Sciatic nerve (tissue), 2 donors: ENCODE results near the gene DCAKD. TPM values are rescaled to one million over a fixed set of nuclear protein-coding genes. Genes with fewer than 3 reads are reported as not detected.
A peak's percentile ranks its signal among the peaks of the same experiment; 100 is the strongest.

ENCODE experiments used
- ATAC-seq: fragments of 200-7000 bp; cut with Tn5 transposase; one replicate; pipeline ENCODE4 v1.9.1; 2020; ENCODE audit warnings: mild to moderate bottlenecking, moderate library complexity
- DNase-seq: peaks from one replicate; pipeline ENCODE4 v3.0.0-alpha.2; 2020; ENCODE audit warnings: low spot score
- intact Hi-C: fragments of 100-400 bp; cut with DNase I; formaldehyde crosslinking; loops from one replicate; pipeline ENCODE4 v1.14.2; 2022
- total RNA-seq: library from RNA; stranded (reverse); fragmentation: NEBNext Ultra II Directional; extraction: Animal tissue kit (Norgen Biotek cat#: 25700); gene quantifications from one replicate; pipeline ENCODE4 v1.2.1, GENCODE V29; 2021
- donor health status: DM: no; HTN: no; CAD: no.
- donor health status: DM: no; HTN: no; CAD: no.

DCAKD gene, protein sequence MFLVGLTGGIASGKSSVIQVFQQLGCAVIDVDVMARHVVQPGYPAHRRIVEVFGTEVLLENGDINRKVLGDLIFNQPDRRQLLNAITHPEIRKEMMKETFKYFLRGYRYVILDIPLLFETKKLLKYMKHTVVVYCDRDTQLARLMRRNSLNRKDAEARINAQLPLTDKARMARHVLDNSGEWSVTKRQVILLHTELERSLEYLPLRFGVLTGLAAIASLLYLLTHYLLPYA
- 40.9 TPM for total RNA-seq

DNA sequence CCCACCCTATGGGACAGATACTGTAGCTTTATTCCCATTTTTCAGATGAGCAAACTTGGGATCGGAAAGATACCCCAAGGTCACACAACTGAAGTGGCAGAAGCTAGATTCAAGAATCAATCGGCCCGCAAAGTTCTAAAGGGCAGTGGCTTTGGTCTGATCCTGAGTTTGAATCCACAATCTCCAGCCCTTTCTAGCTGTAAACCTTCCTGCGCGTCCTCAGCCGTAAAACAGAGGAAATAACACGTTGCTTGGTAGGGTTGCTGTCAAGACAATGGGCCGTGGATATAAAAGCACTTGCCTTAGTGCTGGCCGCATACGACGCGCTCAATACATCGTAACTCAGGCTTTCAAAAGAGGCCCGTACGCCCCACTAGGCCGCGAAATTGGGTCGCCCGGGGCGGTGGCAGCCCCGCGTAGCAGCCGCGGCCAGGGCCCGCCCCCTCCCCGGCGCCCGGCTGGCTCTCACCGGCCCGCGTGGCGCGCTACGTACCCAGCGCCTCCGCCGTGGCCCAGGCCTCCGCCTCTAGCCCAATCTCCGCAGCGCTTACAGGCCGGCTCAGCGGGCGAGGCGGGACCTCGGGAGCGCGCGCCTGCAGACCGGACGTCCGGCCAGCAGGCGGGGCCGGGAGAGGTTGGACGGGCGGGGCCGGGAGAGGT, at the start of gene DCAKD:
Gene DCAKD (minus strand): TSS at position 573 of the 660 bp plus-strand sequence. CDS start 16,747 bp downstream, outside the sequence.
- intact Hi-C loops: no loop called here
- ATAC-seq (peak; percentile 99), DNase-seq (peak; percentile 93)

DNA sequence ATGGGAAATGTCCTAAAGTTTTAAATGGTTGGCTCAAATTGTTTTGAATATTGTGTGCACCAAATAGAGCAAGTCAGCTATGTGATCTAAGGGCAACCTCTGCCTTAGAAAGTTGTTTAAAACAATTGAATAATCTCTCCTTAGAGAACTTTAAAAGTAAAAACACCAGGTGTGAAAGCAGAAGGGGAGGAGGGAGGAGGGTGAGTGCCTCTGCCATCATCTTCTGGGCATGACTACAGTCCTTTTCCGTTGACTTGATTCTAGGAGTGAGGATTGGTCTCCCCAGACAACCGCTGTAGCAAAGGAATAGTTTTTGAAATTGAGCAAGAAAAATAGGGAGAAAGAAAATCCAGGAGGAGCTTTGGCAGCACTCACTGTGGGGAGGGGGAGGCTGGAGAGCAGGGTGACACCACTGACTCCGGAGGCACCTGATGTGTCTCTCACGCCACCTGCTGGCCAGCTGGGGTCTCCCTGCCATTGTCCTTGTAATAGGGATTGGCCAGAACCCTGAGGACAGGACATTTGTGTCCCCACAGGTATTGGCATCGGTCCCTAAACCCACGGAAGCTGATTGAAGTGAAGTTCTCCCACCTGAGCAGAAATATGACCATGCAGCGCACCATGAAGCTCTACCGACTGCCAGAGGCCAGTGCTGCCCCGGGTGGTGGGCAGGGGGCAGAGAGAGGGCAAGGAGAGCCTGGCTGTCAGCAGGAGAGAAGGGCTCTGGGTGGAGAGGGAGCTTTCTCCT, 47.6 kb upstream of the DCAKD start:
- intact Hi-C loops: no loop called here
- ATAC-seq: peak; percentile 88

DNA sequence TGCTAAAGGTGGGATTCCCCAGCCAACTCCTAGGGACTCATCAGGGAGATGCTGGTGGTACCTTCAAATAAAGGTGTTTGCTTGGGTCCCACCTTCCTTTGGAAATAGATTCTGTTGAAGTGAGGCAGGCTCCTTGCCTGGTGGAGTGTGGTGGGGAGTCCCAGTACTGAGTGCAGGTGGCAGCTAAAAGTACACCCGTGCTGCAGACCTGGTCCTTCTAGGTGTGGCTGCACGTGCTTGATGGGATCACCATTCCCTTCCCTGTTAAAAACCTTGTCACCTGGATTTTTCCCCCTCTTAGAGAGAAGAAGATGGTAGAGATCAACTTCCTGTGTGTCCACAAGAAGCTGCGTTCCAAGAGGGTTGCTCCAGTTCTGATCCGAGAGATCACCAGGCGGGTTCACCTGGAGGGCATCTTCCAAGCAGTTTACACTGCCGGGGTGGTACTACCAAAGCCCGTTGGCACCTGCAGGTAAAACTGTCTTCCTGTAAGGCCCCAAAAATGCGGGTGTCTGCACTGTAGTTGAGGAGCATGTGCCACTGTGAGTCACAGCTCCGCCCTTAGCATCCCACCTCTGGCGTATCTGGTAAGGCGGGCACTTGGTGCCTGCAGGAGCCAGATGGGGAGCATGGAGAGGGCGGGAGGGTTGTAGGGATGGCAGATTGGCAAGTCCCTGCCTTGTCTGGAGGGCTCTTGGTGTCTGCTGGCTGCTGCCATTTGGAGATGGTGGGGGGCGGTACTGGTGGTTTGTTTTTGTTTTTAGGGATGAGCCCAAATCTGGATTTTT, 46.8 kb upstream of the DCAKD start:
- DNase-seq (no peak), ATAC-seq (no peak)
- intact Hi-C loops: no loop called here

More for the DNA sequence above, 47.6 kb upstream of the DCAKD start:
- DNase-seq: peak; percentile 94

DNA sequence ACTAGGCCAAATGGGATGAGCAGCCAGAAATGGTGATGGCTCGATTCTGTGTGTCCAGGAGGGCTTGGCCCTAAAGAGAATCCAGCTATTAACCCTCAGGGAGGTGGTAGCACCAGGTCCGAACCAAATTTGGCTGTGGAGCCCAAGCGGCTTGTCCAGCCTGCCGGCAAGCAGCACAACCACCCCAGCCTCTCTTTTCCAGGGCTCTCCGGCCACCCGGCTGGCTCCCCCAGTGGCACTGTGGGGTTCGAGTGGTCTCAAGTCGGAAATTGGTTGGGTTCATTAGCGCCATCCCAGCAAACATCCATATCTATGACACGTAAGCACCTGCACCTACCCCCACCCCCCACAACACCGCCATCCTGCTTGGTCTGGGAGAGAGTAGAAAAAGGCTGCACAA, 45.5 kb upstream of the DCAKD start:
- intact Hi-C loops: no loop called here
- DNase-seq (no peak), ATAC-seq (no peak)

DNA sequence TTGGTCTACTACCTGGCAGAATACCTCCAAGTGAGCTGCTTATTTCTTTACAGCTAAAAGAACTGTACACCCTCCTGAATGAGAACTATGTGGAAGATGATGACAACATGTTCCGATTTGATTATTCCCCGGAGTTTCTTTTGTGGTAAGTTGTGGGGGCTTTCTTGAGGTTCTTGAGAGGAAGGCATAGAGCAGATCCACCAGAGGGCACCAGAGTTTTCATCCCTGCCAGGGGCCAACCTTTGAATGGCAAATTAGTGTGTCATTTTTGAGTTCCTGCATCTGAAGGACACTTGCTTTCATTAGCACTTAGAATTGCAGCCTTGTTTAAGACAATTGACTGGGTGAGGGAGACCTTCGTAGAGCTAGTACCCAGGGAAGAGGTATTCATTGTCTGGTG, 44.7 kb upstream of the DCAKD start:
- DNase-seq (no peak), ATAC-seq (no peak)
- intact Hi-C loops: no loop called here

DNA sequence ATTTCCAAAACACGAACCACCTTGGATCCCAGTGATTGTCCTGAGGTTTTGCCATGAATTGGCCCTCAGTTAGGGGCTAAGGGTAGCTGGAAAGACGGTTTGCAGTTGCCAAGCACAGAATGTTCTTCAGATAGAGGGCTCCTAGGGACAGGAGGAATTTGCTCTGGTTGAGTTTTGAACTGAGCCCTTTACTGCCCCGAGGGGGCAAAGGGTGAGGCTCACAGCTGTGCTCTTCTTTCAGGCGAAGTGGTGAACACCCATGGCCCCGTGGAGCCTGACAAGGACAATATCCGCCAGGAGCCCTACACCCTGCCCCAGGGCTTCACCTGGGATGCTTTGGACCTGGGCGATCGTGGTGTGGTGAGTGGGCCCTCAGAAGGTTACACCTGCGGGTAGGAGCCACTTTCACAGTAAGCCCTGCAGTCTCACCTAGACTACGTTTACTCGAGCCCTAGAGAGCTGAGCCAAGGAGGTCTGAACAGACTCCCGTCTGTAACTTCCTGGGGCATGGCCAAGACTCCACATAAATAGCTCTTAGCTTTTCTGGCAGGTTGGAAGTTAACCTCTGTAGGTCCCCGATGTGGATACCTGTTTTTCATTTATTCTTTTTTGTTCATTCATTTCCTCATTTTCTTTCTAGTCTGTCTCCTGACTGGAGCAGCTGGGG, 42.1 kb upstream of the DCAKD start:
- intact Hi-C loops: no loop called here
- DNase-seq: no peak
- ATAC-seq: peak; percentile 88

DNA sequence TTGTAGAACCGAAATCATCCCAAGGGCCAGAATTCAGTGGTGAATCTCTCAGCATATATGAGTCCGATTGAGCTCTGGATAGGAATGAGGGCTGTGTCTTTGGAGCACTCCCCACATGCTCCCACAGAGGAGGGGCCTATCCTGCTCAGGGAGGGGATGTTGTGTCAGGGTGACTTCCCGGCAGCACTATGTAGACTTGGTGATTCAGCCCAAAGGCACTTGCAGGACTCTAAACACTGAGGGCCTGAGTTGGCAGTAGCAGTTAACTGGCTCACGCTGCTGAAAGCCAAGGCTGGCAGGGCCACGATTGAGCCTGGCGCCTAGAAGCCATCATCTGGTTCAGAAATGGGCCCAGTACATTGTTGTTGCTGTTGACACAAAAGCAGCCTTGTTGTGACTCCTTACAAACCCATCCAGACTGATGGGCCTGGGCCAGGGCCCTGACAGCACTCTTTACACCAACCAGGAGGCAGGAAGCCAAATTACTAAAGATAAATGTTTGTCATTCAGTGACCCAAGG, 41.5 kb upstream of the DCAKD start:
- DNase-seq (peak; percentile 85), ATAC-seq (peak; percentile 96)
- intact Hi-C loops: no loop called here

DNA sequence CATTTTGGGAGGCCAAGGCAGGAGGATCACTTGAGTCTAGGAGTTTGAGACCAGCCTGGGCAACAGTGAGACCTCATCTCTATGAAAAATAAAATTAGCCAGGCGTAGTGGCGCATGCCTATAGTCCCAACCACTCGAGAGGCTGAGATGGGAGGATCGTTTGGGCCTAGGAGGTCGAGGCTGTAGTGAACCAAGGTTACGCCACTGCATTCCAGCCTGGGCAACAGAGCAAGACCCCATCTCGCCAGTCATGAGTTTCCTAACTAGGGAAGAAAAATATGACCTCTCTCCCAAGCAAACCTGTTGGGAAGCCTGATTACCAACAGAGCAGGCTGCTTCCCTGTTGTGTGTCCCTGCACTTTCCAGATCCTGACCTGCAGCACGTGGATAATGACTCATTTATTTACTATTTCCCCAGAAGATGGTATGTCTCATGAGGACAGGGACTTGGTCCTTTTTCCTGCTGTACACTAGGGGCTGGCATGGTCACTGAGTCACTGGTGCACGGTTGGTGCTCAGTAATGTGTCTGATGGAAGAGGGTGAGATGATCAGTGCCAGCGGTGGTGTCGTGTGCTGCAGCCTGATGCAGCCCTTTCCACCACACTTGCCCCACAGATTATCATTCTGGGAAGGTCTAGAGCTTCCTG, 40.5 kb upstream of the DCAKD start:
- DNase-seq: no peak
- no peak for ATAC-seq
- intact Hi-C loops: no loop called here

DNA sequence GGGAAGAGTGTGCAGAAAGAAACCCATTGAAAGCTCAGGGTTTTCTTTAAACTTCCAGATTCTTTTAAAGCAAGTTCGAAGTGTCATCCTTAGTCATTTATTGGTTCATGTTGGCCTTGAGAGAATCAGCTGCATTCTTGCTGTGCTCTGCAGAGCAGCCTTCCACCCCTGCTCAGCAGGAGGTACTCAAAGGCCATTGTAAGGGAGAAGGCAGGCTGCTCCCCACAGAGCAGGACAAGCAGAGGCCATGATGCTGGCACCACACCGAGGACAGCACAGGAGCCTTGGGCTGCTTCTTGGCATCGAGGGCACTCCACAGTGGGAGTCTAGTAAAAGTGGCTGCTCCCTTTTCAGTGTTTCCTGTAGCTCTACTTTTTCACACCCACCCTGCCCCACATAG, 39.3 kb upstream of the DCAKD start:
- ATAC-seq (no peak), DNase-seq (no peak)

DNA sequence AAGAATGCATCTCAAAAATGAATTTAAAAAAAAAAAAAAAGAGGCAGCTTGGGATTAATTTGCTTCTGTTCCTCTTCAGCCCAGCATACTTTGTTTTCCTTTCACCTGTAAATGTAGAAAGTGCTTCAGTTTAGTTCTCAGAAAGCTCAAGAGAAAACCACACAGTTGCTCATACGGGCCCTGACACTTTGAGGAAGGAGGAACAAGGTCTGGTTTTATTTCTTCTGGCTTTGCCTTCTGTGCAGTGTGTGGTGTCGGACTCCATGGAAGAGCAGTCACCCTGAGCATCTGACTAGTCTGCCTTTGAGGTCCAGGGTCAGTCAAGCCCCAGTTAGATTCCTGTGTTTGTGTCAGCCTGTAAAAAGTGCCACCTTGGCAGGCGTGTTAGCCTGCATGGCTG, 37.3 kb upstream of the DCAKD start:
- ATAC-seq (no peak), DNase-seq (no peak)

More for the DNA sequence above, 39.3 kb upstream of the DCAKD start:
- intact Hi-C loops: no loop called here

DNA sequence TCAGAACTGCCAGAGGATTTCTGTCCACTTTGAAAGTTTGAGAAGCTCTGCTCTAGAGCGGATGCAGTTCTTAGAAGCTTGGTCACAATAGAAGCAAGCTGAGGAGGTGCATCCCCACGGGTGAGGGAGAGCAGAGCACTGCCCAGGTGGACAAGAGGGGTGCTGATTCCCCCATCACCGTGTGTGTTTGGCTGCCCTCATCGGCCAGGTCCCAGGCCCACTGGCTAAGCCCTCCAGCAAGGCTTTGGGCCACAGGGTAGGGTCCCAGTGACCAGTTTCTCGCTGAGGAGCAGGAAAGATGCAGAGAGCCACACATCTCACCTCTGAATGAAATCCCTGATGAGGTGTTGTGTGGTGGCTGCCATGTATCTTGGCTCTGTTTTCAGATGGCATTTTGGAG, 36.5 kb upstream of the DCAKD start:
- no peak for ATAC-seq
- no peak for DNase-seq
- intact Hi-C loops: no loop called here

More for the DNA sequence above, 37.3 kb upstream of the DCAKD start:
- intact Hi-C loops: no loop called here

DNA sequence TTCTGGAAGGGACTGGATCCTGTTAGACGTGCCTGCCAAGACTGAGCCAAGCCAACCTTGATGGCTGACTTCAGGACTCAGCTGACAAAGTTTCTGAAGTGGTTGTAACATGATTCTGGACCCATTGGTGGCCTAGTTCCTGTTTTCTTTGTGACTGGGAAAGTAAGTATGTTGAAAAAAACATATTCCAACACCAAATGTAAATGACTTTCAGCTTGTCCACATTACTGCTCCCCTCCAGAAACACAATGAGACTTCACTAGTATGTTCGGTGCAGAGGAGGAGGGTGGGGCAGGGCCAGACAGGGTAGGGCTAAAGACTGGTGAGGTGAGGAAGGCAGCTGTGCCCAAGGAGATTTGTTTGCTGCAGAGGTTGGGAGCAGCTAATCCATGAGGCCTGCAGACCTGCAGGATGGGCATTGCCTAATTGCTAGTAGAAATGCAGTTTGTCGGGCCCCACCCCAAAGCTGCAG, 36.1 kb upstream of the DCAKD start:
- ATAC-seq: no peak
- no peak for DNase-seq
- intact Hi-C loops: no loop called here

DNA sequence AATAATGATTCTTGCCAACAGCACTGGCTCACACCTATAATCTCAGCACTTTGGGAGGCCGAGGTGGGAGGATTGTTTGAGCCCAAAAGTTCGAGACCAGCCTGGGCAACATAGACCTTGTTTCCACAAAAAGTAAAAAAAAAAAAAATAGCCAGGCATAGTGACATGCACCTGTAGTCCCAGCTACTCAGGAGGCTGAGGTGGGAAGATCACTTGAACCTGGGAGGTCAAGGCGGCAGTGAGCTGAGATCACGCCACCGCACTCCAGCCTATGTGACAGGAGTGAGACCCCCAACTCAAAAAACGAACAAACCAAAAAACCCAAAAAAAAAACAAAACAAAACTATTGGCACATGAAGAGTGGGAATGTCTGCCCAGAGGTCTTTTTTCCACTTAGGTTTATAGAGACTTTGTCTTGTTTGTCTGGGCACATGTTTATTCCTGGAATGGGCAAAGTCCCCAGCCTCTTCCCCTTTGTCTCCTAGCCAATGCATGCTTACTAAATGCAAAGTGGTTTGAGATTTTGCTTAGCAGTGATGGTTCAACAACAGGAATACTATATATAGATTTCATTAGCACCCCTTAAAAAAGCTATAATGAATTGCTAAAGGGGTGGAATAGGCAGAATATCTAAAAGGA, 35.6 kb upstream of the DCAKD start:
- no peak for ATAC-seq
- DNase-seq: no peak
- intact Hi-C loops: no loop called here

DNA sequence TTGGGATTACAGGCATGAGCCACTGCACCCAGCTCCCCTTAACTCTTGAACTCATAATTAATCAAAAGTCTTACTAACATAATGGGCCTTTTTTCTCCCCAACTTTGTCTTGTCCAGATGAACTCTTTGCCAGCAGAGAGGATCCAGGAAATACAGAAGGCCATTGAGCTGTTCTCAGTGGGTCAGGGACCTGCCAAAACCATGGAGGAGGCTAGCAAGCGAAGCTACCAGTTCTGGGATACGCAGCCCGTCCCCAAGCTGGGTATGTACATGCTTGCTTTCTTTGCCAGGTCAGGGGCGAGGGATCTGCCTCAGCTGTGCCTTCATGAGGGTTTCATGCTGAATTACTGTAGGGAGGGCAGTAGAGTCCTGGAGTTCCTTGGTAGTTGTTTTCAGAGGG, 35.0 kb upstream of the DCAKD start:
- intact Hi-C loops: no loop called here
- DNase-seq: no peak
- ATAC-seq: no peak

DNA sequence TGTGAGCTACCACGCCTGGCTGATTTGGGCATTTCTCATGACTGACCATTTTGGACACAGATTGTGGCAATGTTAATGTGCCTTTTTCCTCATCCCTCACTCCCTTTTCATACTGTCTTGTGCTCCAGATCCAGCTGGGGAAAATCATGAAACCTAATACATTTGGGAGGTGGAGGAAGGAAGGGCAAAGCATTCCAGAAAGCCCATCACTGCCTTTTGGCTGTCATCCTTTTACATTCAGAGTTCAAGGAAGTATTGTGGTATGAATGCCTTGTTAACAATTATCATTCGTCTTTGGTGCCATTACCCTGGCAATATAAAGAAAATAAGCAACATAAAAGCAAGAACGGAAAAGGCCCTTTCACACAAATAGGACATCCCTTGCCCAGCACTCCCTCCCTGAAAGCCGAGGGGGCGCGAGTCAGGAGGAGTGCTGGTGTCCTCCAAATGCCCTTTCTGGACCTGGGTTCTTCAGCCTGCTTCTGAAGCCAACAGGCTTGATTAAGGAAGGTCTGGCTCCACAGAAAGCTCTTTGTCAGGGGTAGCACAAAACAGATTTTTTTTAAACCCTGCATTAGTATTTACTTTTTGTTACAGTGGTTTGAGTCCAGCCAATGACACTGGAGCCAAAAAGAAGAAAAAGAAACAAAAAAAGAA, 29.7 kb upstream of the DCAKD start:
- ATAC-seq: no peak
- intact Hi-C loops: no loop called here
- no peak for DNase-seq

DNA sequence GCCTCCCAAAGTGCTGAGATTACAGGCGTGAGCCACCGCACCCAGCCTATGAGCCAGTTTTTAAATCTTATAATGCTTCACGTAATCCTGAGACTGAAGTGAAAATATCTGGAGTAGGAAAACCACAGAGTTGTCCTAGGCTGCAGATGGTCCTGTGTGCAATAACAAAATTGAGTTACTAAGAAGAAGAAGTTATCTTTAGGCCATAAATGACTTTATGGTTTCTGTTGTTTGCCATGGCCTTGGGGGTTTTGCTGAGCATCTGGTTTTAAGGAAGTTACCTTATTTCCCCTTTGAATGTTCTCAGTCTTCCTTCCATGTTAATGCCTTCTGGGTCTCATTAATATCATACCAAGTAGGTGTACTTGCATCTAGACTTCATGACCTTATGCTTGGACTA, 26.2 kb upstream of the DCAKD start:
- ATAC-seq: no peak

DNA sequence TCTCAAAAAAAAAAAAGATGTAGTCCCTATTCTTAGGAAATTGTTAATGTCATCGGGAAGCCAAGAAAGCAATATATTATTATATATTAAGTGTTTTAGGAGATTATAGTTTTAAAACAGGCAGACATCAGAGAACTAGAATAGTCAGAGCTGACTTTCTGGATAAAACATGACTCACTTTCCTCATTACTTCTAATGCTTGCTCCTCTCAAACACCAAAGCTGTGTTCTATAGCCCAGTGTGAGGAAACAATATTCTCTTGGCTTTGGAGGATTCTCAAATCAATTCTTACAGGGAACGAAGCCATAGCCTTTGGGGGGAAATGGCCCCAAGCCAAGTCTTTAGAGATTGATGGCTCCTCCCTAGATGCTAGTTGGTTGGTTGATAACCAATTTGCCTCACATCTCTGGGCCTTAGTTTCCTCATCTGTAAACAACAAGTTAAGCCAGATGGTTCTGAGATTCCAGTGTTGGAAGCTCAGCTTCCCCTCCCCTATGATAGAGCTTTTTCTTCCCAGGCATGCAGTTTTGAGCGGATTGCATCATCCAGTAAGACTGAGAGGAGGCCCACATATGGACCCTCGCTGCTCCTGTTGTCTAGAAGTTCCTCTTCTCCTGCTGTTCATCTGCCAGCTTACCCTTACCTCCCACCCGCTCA, 22.1 kb upstream of the DCAKD start:
- DNase-seq (no peak), ATAC-seq (peak; percentile 95)
- intact Hi-C loops: no loop called here

More for the DNA sequence above, 26.2 kb upstream of the DCAKD start:
- no peak for DNase-seq
- intact Hi-C loops: no loop called here
